ENCODE measurements around the gene MYO5B.

MYO5B gene

DNA sequence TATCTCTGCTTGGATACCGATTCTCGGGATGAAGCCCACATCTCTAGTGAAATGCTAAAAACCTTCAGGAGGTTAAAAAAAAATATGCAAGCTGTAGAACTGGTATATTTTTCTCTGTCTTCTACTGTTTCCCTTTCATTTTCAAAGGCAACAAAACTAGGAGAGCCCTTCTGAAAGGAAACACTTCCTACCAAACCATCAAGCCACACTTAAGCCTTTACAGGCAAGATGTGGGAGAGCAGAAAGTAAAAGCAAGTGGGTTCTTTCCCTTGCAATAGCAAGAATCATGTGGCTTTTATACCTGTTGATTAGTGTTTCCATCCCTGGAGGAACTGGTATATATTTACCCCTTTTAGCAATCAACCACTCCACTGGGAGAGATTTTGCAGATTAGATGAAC, 233.7 kb downstream of the MYO5B start:
- no peak for DNase-seq

GRCh38 chr18:49960376-49960775, 234.6 kb downstream of the MYO5B start:
- DNase-seq, result no peak

DNA sequence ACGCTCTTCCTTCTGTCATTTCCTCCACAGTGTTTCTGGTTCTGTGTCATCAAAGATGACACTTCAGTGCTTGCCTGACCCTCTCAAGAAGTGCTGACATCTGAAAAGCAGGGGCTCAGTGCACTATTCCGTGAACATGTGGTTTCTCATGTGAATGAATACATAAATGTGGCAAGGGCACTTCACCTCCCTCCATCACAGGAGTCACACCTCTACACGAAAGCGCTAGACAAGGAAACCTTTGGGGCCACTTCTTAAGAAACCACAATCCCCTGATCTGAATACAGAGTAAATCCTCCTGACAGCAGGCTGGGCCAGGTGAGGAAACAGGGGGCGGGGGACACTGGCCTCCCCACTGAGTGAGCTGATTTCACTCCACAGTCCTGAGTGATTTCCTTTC, 235.8 kb downstream of the MYO5B start:
- no peak for DNase-seq

DNA sequence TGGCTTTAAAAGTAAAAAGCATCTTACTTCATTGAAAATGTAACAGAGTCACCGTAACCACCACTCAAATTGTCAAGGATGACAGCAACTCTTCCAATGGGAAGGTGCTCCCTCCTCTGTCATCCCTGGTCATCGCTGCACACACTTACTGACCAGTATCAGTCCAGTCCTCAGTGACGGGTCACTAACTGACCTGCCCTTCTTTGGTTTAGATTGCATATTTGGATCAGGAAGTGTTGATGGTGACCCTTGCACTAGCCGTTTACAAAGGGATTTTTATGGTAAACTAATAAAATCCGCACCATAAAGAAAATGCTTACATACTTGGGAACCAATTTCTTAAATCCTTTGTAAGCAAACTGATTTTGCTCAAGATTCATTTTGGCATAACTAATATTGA, 239.7 kb downstream of the MYO5B start:
- no peak for DNase-seq

DNA sequence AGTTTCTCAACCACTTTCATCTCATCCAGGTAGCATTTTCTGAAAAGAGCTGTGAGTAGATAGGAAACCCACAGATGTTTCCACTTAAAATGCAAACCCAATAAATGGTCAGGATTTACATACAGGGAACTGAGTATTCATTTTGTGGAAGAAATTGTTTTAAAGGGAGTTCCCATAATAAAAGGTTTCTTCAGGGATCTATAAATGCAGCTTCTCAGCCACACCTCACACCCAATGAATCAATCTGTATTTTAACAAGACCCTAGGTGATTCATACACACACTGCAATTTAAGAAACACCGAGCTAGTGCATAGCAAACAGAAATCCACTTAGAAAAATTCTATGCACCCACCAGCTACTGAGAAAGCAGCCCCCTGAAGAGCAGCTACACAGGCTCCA, 241.6 kb downstream of the MYO5B start:
- DNase-seq, result no peak

DNA sequence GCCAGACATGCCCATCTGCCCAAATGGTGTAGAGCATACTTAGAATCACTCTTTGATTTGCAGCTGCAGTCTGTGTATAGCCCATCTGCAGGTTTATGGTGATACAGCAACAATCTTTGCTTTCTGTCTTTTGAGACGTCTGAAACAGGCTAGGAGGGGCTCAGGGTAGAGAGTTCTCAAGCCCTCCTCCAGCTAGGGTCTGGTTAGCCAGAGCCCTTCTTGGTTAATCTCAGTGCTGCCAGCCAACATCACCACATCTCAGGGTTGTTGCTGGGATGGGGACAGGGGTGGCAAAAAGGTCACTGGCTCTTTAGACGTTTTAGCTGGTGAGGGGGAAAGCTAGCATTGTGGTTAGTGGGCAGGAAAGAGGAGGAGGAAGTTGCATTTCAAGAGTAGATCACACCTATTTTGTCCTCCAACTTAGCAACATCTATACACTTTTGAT, 245.0 kb downstream of the MYO5B start:
- DNase-seq, result peak; percentile 21

GRCh38 chr18:49948975-49949374, 246.0 kb downstream of the MYO5B start:
- no peak for DNase-seq

DNA sequence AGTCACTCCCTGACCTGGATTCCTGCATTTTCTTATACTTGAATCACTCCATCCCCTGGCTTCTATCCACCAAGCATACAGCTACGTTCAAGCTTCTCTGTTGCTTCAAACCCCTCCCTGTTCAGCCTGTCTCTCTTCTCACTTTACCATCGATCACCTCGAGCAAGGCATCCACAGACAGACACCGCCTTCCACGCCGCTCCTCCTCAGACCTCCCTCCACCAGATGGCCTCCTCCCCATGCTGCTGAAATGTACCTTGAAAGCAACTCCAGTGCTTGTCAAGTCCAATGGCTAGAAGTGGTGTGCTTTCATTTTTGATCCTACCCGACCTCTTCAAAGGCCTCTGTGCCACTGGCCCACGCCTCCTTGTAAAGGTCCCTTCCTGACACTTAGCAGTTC, 250.3 kb downstream of the MYO5B start:
- DNase-seq, result no peak

GRCh38 chr18:49936821-49937220, 258.1 kb downstream of the MYO5B start:
- DNase-seq, result no peak

- no peak for DNase-seq
These were observed 259.7 kb downstream of the MYO5B start for GRCh38 chr18:49935215-49935614.

- no peak for DNase-seq
These were observed 260.5 kb downstream of the MYO5B start for GRCh38 chr18:49934457-49934856.

- no peak for DNase-seq
These were observed 261.3 kb downstream of the MYO5B start for GRCh38 chr18:49933530-49934128.

DNA sequence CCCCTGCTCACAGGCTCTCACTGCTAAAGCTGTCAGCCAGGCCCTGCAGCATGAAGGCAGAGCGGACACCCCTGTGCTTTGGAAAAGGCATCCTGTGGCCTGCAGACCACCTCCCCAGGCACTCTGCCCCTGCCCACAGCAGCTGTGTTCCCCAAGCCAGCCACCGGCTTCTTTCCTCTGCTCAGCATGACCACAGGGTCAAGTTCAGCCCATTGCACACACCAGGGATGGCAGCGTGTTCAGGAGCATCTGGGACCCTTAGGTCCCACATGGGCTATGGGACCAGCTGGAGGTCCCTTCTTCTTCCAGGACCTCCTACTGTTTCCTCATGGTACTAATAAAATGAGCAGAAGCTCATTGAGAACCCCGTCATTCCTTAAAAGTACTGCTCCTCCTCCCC, 263.2 kb downstream of the MYO5B start:
- DNase-seq, result no peak

GRCh38 chr18:49931179-49931578, 263.8 kb downstream of the MYO5B start:
- DNase-seq, result no peak

DNA sequence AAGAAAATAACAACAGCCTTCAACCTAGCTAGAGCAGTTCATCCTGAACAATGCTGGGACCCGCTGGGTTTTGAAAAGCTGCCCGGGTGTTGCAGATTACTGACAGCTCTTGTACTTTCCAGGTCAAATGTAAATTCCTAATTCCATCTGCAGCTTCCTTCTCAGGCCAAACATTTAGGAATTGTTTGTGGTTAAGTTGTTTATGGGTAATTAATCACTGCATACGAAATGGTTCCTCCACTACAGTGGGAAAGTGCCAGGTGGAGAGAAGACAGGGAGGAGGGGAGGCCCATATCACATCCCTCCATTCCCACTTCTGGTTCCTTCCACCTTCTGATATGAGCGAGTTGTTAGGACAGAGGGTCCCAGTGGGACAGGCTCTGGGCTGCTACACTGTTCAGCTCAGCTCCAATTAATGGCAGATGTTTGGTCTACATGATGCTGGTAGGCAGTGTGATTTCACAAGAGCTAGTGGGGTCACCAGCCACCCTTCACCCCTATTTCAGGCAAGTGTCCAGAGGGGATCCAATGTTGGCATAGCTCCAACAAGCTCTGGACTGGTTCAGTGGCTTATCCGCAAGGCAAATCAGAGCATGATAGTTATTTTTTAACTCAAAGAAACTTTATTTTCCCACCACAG, 268.7 kb downstream of the MYO5B start:
- no peak for DNase-seq

GRCh38 chr18:49924293-49924983, 270.5 kb downstream of the MYO5B start:
- no peak for DNase-seq

- no peak for DNase-seq
These were observed 272.7 kb downstream of the MYO5B start for GRCh38 chr18:49922228-49922627.

DNA sequence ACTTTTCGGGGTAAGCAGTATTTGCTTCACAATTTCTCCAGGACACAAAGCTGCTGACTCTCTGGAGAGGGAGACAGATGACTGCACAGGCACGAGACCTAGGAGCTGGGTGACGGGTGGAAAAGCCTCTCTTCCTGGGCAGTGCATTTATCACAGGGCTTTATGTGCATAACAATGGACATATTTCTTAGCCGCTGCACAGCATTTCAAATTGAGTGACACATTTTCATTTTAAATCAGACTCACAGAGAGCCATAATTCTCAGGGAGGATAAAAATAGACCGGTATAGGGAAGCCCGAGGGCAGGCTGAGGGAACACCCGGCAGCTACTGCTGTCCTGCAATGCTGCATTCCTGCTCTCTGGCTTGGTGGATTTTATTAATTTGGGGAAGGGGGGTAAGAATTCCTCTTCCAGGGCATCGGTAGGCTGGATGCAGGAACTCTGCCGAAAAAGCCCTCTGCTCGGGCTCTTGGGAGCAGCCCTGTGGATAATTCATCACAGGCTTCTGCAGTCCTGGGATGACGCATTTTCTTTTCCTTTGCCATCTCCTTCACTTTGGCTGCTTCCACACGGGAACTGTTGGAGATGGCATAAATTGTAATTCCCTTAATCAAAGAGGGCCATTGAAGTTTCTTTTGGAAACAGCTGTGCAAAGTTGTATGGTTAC, 273.5 kb downstream of the MYO5B start:
- DNase-seq, result no peak

- DNase-seq, result no peak
These were observed 274.2 kb downstream of the MYO5B start for GRCh38 chr18:49920731-49921130.

DNA sequence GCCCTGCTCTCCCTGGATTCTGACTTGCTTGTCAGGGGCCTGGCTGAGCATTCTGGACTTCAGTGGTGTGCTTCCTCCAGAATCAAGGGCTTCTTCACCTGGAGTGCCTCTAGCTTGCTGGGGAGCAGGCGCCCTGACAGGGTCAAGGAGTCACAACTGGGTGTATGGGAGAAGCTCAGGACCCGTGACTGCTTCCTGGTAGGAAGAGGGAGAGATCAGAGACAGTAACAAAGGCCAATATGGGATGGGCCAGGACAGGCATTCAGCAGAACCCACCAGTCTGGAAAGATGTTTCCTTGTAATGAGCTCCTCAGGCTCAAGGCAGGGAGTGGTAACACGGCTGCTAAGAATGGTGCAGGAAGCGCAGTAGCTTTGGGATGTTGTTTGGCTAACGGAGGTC, 277.2 kb downstream of the MYO5B start:
- no peak for DNase-seq

DNA sequence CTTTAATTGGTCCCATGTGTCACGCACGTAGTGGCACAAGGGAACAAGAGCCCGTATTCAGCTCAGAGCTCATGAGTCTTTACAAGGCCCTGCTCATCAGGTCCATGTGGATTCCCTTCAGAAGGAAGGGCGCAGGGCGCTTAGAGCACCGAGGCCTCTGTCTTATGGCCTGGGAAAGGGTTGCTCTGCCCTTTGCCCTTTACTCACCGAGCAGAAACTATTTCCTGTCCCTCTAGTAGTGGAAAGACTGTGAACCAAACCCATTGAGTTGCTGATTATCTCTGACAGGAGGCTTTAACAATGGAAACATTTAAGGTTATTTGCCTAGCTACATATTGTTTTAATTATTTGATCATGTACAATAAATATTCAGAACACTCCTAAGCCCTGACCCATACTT, 279.6 kb downstream of the MYO5B start:
- no peak for DNase-seq

DNA sequence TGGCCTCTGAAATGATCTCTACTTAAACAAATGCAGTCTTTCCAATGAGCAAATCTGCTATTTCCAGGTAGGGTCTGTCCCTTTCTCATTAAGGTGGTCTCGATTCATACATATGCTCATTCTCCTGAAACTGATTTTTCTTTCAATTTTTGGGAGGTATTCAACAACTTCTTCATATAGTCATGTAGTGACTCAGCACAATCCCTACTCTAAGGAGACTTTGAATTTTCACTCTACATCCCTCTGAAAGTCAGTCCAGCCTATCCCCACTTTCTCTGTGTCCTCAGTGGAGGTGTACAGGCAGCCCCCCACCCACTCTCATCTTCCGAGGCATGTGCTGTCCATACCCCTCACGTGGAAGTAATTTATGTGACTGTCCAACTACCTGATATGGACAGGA, 281.7 kb downstream of the MYO5B start:
- DNase-seq, result no peak

GRCh38 chr18:49911427-49911826, 283.5 kb downstream of the MYO5B start:
- DNase-seq, result no peak

GRCh38 chr18:49910986-49911385, 284.0 kb downstream of the MYO5B start:
- DNase-seq, result no peak
